HepG2 (cell line): ENCODE results near the gene SLC19A1. TPM values are rescaled to one million over a fixed set of nuclear protein-coding genes. Genes with fewer than 3 reads are reported as not detected.

Experiments used
- AGO2 ChIP-seq: fragments of 200-400 bp; formaldehyde crosslinking; optimal IDR thresholded peaks from 2 replicates; pipeline ENCODE3; 2017; ENCODE audit warnings: mild to moderate bottlenecking, low read depth, low read length, moderate library complexity
- CBX2 ChIP-seq, 2 experiments: fragments of 200-600 bp in 1 of 2; sonication (generic); formaldehyde crosslinking in 1 of 2; IDR thresholded peaks; 2 replicates each; pipeline versions ENCODE4 v1.7.0 to v1.8.1; 2018 to 2022; ENCODE audit warnings: low read depth in 2 of 2, low read length in 1 of 2, mild to moderate bottlenecking in 1 of 2, missing genetic modification reagents in 1 of 2
- GATAD2A ChIP-seq: IDR thresholded peaks from 2 replicates; pipeline ENCODE4 v1.6.1; 2016
- IRF2 ChIP-seq: IDR thresholded peaks from 2 replicates; pipeline ENCODE4 v1.6.1; 2018; ENCODE audit warnings: missing genetic modification reagents, missing compliant biosample characterization
- KLF15 ChIP-seq: sonication (generic); formaldehyde crosslinking; IDR thresholded peaks from 2 replicates; pipeline ENCODE4 v1.8.1; 2023; ENCODE audit warnings: borderline replicate concordance, mild to moderate bottlenecking, inconsistent platforms, missing genetic modification reagents, mixed read lengths
- LCORL ChIP-seq, 2 experiments: fragments of 450-650 bp in 1 of 2; sonication (generic) in 1 of 2; formaldehyde crosslinking in 1 of 2; IDR thresholded peaks; 2 replicates each; pipeline versions ENCODE4 v1.5.0 to v1.6.1; 2017 to 2020; ENCODE audit warnings: antibody characterized with exemption in 1 of 2, missing genetic modification reagents in 1 of 2
- MED1 ChIP-seq: sonication (generic); formaldehyde crosslinking; IDR thresholded peaks from 2 replicates; pipeline ENCODE4 v1.4.0; 2020; ENCODE audit warnings: missing genetic modification reagents
- MIER3 ChIP-seq: IDR thresholded peaks from 2 replicates; pipeline ENCODE4 v1.6.1; 2016; ENCODE audit warnings: missing compliant biosample characterization, borderline replicate concordance
- NFYC ChIP-seq: IDR thresholded peaks from 2 replicates; pipeline ENCODE4 v1.6.1; 2016; ENCODE audit warnings: missing genetic modification reagents, missing compliant biosample characterization
- SIX1 ChIP-seq: sonication (generic); formaldehyde crosslinking; IDR thresholded peaks from 2 replicates; pipeline ENCODE4 v1.4.0; 2020; ENCODE audit warnings: missing genetic modification reagents, borderline replicate concordance
- ZNF180 ChIP-seq: sonication (generic); formaldehyde crosslinking; IDR thresholded peaks from 2 replicates; pipeline ENCODE4 v1.4.0; 2020; ENCODE audit warnings: low read depth, missing genetic modification reagents, borderline replicate concordance
- ZNF263 ChIP-seq: sonication (generic); formaldehyde crosslinking; IDR thresholded peaks from 2 replicates; pipeline ENCODE4 v1.4.0; 2020; ENCODE audit warnings: missing genetic modification reagents
- ZNF547 ChIP-seq: sonication (generic); formaldehyde crosslinking; IDR thresholded peaks from 2 replicates; pipeline ENCODE4 v1.5.1; 2020; ENCODE audit warnings: mild to moderate bottlenecking, missing genetic modification reagents
- ZNF709 ChIP-seq: sonication (generic); formaldehyde crosslinking; IDR thresholded peaks from 2 replicates; pipeline ENCODE4 v1.5.0; 2020; ENCODE audit warnings: mild to moderate bottlenecking, missing genetic modification reagents
- ZNF891 ChIP-seq: sonication (generic); formaldehyde crosslinking; IDR thresholded peaks from 2 replicates; pipeline ENCODE4 v1.5.0; 2020; ENCODE audit warnings: mild to moderate bottlenecking, missing genetic modification reagents
- polyA plus RNA-seq, 8 experiments: library from polyadenylated mRNA; depleted of rRNA in 3 of 8; stranded (reverse) in 7 of 8; unstranded in 1 of 8; fragments of >200 nt; fragmentation: Illumina TruSeq in 4 of 8; extraction: Trizol in 4 of 8; gene quantifications; 2 replicates each; pipeline versions ENCODE4 v1.2.1 to v1.2.3, GENCODE V29; 2011 to 2016; ENCODE audit warnings: low read depth in 4 of 8, missing spikeins in 1 of 8, mixed read lengths in 1 of 8; ENCODE audit not compliant: insufficient read depth in 1 of 8
- total RNA-seq, 5 experiments: library from RNA; depleted of rRNA; stranded (reverse); fragments of >200 nt; fragmentation: Illumina TruSeq; extraction: Trizol; gene quantifications; 2 replicates each; pipeline ENCODE4 v1.2.3, GENCODE V29; 2016; ENCODE audit warnings: low read depth in 1 of 5
- TF ChIP-seq, protein P1 (sequence below): IDR thresholded peaks from 2 replicates; pipeline ENCODE4 v1.6.1; 2018; ENCODE audit warnings: missing genetic modification reagents, mild to moderate bottlenecking, missing compliant biosample characterization
- TF ChIP-seq, protein P2 (sequence below): sonication (generic); formaldehyde crosslinking; IDR thresholded peaks from 2 replicates; pipeline ENCODE4 v1.4.0; 2020; ENCODE audit warnings: missing genetic modification reagents
- TF ChIP-seq, protein P3 (sequence below): sonication (generic); formaldehyde crosslinking; IDR thresholded peaks from 2 replicates; pipeline ENCODE4 v1.5.0; 2020; ENCODE audit warnings: missing genetic modification reagents, mild to moderate bottlenecking, borderline replicate concordance
- TF ChIP-seq, protein P4 (sequence below): sonication (generic); formaldehyde crosslinking; IDR thresholded peaks from 2 replicates; pipeline ENCODE4 v1.4.0; 2020; ENCODE audit warnings: mild to moderate bottlenecking, missing genetic modification reagents
- TF ChIP-seq, protein P5 (sequence below): IDR thresholded peaks from 2 replicates; pipeline ENCODE4 v1.6.1; 2016; ENCODE audit warnings: low read depth, missing genetic modification reagents, missing compliant biosample characterization

Gene SLC19A1
- total and polyA plus RNA-seq, 2 of the 13 experiments (the other 11 are each of a cell fraction or from before 2014, with no cell fraction given), result 21.8 to 23.0 TPM

DNA sequence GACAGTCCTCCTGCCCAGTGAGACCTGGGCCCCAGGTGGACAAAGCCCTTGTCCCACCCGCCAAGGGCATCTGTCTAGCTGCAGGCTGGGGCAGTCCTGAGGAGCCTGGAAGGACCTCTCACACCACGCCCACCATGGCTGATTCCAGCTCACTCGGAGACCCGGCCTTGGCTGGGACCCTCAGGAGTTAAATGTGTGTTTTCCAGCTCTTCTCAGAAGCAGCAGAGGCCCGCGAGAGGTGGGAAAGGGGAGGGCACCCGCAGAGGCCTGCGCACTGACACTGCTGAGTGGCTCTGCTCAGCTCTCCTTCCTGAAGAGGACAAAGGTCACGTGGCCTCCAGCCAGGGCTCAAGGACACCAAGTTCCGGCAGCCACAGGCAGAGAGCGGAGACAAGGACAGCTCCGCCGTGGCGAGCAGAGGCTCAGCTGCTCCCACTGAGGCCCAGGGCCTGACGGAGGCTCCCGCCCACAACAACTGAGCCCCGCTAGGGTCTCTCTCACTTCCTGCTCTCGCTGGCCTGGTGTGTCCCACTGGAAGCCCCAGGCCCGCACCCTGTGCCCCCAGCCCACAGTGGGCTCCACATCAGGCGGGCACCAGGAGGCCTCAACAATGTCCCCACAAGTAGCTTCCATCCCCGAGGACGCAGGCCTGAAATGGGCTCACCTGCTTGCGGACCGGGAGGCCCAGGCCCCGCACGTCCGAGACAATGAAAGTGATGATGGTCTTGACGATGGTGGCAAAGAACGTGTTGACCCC, 16.9 kb downstream of the SLC19A1 start (continued):
- TF ChIP-seq, protein P1, sequence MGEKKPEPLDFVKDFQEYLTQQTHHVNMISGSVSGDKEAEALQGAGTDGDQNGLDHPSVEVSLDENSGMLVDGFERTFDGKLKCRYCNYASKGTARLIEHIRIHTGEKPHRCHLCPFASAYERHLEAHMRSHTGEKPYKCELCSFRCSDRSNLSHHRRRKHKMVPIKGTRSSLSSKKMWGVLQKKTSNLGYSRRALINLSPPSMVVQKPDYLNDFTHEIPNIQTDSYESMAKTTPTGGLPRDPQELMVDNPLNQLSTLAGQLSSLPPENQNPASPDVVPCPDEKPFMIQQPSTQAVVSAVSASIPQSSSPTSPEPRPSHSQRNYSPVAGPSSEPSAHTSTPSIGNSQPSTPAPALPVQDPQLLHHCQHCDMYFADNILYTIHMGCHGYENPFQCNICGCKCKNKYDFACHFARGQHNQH (CRISPR knock-in tag), result peak; percentile 72; the same call in 1 of the 2 replicates
- TF ChIP-seq LCORL (IDR thresholded peaks at IDR 0.05) (no peak), LCORL (CRISPR knock-in tag; IDR thresholded peaks at IDR 0.05) (no peak), ZNF709 (CRISPR knock-in tag) (no peak), MED1 (peak; percentile 91), ZNF891 (no peak), IRF2 (CRISPR knock-in tag) (peak; percentile 67; the same call in 1 of the 2 replicates), GATAD2A (CRISPR knock-in tag) (peak; percentile 92), AGO2 (peak; percentile 88), KLF15 (CRISPR knock-in tag) (no peak), NFYC (CRISPR knock-in tag) (peak; percentile 35; the same call in 1 of the 2 replicates), ZNF547 (CRISPR knock-in tag) (peak; percentile 59; the same call in 1 of the 2 replicates), SIX1 (CRISPR knock-in tag) (no peak), MIER3 (CRISPR knock-in tag) (peak; percentile 85; the same call in 1 of the 2 replicates), ZNF180 (CRISPR knock-in tag) (no peak), CBX2 (IDR thresholded peaks at IDR 0.05; ENCODE audit: low read depth, low read length) (no peak), CBX2 (CRISPR knock-in tag; IDR thresholded peaks at IDR 0.05; ENCODE audit: low read depth) (no peak), ZNF263 (no peak; the same call in 1 of the 2 replicates)
- TF ChIP-seq, protein P2, sequence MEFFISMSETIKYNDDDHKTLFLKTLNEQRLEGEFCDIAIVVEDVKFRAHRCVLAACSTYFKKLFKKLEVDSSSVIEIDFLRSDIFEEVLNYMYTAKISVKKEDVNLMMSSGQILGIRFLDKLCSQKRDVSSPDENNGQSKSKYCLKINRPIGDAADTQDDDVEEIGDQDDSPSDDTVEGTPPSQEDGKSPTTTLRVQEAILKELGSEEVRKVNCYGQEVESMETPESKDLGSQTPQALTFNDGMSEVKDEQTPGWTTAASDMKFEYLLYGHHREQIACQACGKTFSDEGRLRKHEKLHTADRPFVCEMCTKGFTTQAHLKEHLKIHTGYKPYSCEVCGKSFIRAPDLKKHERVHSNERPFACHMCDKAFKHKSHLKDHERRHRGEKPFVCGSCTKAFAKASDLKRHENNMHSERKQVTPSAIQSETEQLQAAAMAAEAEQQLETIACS (CRISPR knock-in tag), result no peak
- TF ChIP-seq, protein P3, sequence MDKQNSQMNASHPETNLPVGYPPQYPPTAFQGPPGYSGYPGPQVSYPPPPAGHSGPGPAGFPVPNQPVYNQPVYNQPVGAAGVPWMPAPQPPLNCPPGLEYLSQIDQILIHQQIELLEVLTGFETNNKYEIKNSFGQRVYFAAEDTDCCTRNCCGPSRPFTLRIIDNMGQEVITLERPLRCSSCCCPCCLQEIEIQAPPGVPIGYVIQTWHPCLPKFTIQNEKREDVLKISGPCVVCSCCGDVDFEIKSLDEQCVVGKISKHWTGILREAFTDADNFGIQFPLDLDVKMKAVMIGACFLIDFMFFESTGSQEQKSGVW (CRISPR knock-in tag), result no peak
- TF ChIP-seq, protein P4, sequence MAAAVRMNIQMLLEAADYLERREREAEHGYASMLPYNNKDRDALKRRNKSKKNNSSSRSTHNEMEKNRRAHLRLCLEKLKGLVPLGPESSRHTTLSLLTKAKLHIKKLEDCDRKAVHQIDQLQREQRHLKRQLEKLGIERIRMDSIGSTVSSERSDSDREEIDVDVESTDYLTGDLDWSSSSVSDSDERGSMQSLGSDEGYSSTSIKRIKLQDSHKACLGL, result no peak
- TF ChIP-seq, protein P5, sequence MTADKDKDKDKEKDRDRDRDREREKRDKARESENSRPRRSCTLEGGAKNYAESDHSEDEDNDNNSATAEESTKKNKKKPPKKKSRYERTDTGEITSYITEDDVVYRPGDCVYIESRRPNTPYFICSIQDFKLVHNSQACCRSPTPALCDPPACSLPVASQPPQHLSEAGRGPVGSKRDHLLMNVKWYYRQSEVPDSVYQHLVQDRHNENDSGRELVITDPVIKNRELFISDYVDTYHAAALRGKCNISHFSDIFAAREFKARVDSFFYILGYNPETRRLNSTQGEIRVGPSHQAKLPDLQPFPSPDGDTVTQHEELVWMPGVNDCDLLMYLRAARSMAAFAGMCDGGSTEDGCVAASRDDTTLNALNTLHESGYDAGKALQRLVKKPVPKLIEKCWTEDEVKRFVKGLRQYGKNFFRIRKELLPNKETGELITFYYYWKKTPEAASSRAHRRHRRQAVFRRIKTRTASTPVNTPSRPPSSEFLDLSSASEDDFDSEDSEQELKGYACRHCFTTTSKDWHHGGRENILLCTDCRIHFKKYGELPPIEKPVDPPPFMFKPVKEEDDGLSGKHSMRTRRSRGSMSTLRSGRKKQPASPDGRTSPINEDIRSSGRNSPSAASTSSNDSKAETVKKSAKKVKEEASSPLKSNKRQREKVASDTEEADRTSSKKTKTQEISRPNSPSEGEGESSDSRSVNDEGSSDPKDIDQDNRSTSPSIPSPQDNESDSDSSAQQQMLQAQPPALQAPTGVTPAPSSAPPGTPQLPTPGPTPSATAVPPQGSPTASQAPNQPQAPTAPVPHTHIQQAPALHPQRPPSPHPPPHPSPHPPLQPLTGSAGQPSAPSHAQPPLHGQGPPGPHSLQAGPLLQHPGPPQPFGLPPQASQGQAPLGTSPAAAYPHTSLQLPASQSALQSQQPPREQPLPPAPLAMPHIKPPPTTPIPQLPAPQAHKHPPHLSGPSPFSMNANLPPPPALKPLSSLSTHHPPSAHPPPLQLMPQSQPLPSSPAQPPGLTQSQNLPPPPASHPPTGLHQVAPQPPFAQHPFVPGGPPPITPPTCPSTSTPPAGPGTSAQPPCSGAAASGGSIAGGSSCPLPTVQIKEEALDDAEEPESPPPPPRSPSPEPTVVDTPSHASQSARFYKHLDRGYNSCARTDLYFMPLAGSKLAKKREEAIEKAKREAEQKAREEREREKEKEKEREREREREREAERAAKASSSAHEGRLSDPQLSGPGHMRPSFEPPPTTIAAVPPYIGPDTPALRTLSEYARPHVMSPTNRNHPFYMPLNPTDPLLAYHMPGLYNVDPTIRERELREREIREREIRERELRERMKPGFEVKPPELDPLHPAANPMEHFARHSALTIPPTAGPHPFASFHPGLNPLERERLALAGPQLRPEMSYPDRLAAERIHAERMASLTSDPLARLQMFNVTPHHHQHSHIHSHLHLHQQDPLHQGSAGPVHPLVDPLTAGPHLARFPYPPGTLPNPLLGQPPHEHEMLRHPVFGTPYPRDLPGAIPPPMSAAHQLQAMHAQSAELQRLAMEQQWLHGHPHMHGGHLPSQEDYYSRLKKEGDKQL (CRISPR knock-in tag), result no peak
